ENCODE data around the gene SPANXC.

DNA sequence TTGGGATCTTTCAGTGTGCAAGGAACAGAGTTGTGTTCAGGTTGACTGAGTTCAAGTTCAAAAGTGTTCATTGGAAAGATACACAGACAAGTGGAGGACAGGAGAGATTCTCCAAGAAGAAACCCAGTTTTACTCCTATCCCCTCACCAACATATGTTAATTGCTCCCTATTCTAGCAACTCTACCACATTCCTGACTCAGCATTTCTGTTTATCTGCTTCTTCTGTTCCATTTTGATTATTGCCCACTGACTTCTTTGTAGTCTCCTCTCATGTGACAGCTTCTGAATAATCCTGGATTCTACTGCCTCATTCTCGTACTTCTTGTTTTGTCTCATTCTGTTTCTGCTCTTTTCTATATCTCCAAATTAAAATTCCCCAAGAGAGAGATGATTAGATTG lies 15.8 kb upstream of the SPANXC start:
- no peak for TF ChIP-seq POLR2A (IDR thresholded peaks at IDR 0.05; ENCODE audit: low read depth, low read length)
- TF ChIP-seq CTCF (conservative IDR thresholded peaks at IDR 0.05; ENCODE audit: low read depth, low read length): no peak
- TF ChIP-seq BHLHE40 (IDR thresholded peaks at IDR 0.05; ENCODE audit: low read depth, low read length): no peak
- no peak for TF ChIP-seq CEBPB (IDR thresholded peaks at IDR 0.05; ENCODE audit: low read depth, low read length)
- TF ChIP-seq SMC3 (IDR thresholded peaks at IDR 0.05; ENCODE audit: low read depth, low read length): no peak
- no peak for TF ChIP-seq RCOR1 (IDR thresholded peaks at IDR 0.05; ENCODE audit: insufficient replicate concordance, low read length)
- TF ChIP-seq MXI1 (IDR thresholded peaks at IDR 0.05; ENCODE audit: borderline replicate concordance, low read depth, low read length): no peak
